Left forelimb (tissue), 1 donor: ENCODE results near the gene CXCR2.
"Not testable (repeated sequence)": the region's sequence is repeated elsewhere in the genome, so short reads cannot be mapped to it uniquely, and the experiment has no call there.

Experiments used
- DNase-seq: peaks from one replicate; pipeline ENCODE4 v3.0.0-alpha.2; 2018; ENCODE audit warnings: low spot score

Gene CXCR2

GRCh38 chr2:218130377-218130776 lies 4.5 kb downstream of the CXCR2 start:
- DNase-seq, result no peak

GRCh38 chr2:218130822-218131221 lies 5.0 kb downstream of the CXCR2 start:
- no peak for DNase-seq

- DNase-seq, result no peak
Observed at GRCh38 chr2:218137514-218137913, 11.7 kb downstream of the CXCR2 start.

- DNase-seq, result no peak
Observed at GRCh38 chr2:218138047-218138446, 12.2 kb downstream of the CXCR2 start.

- no peak for DNase-seq
Observed at GRCh38 chr2:218145124-218145523, 19.3 kb downstream of the CXCR2 start.

- DNase-seq, result no peak
Observed at GRCh38 chr2:218146056-218146455, 20.2 kb downstream of the CXCR2 start.

GRCh38 chr2:218149098-218149497 lies 23.3 kb downstream of the CXCR2 start:
- DNase-seq, result no peak

GRCh38 chr2:218149848-218150440 lies 24.1 kb downstream of the CXCR2 start:
- no peak for DNase-seq

GRCh38 chr2:218152172-218152571 lies 26.3 kb downstream of the CXCR2 start:
- DNase-seq, result no peak

- no peak for DNase-seq
Observed at GRCh38 chr2:218152777-218153176, 26.9 kb downstream of the CXCR2 start.

- DNase-seq, result no peak
Observed at GRCh38 chr2:218155953-218156479, 30.2 kb downstream of the CXCR2 start.

GRCh38 chr2:218161644-218162043 lies 35.8 kb downstream of the CXCR2 start:
- DNase-seq, result no peak

- no peak for DNase-seq
Observed at GRCh38 chr2:218162814-218163213, 37.0 kb downstream of the CXCR2 start.

- no peak for DNase-seq
Observed at GRCh38 chr2:218166791-218167190, 41.0 kb downstream of the CXCR2 start, which contains the start of gene CXCR1. CXCR1 (minus strand) TSS chr2:218166962; CDS start chr2:218165211, 1,751 bp downstream.

- no peak for DNase-seq
Observed at GRCh38 chr2:218168016-218168415, 42.2 kb downstream of the CXCR2 start.

- DNase-seq, result no peak
Observed at GRCh38 chr2:218168635-218169462, 43.0 kb downstream of the CXCR2 start.

- no peak for DNase-seq
Observed at GRCh38 chr2:218169757-218170546, 44.1 kb downstream of the CXCR2 start.

- not testable (repeated sequence) for DNase-seq
Observed at GRCh38 chr2:218171744-218172143, 45.9 kb downstream of the CXCR2 start.

GRCh38 chr2:218172845-218173244 lies 47.0 kb downstream of the CXCR2 start:
- DNase-seq, result no peak

- DNase-seq, result no peak
Observed at GRCh38 chr2:218179782-218180181, 54.0 kb downstream of the CXCR2 start.

- DNase-seq, result no peak
Observed at GRCh38 chr2:218180467-218181114, 54.8 kb downstream of the CXCR2 start.

GRCh38 chr2:218184331-218184730 lies 58.5 kb downstream of the CXCR2 start:
- no peak for DNase-seq
